OCI-LY7 (cell line): ENCODE data around the gene FGF23. TPM values are rescaled to one million over a fixed set of nuclear protein-coding genes. Genes with fewer than 3 reads are reported as not detected.

Experiments
- BruUV-seq: library from RNA; stranded (reverse); fragments of 400-500 nt; replicated peaks from 2 replicates; lab custom pipeline; 2021; lab: Mats Ljungman, UMichigan
- CTCF ChIA-PET: fragments of 300-600 bp; sonication (Branson Sonifier 250); formaldehyde crosslinking; loops from one replicate; lab custom pipeline; 2022; ENCODE audit warnings: antibody characterized with exemption; ENCODE audit not compliant: unreplicated experiment; lab: Charles Lee
- POLR2A ChIA-PET: fragments of 300-600 bp; sonication (Branson Sonifier 250); formaldehyde crosslinking; loops from one replicate; lab custom pipeline; 2022; ENCODE audit warnings: antibody characterized with exemption; lab: Charles Lee
- DNase-seq: peaks from one replicate; pipeline ENCODE4 v3.0.0-alpha.2; 2015; ENCODE audit warnings: low spot score
- H2AFZ ChIP-seq: fragments of 200-600 bp; sonication (generic), shearing (Covaris generic); 2 replicates; pipeline ENCODE4 v1.6.1; 2014; ENCODE audit warnings: mild to moderate bottlenecking, antibody characterized with exemption, low read length, moderate library complexity
- H3K27ac ChIP-seq: fragments of 200-600 bp; sonication (generic); 2 replicates; pipeline ENCODE4 v1.5.1; 2014; ENCODE audit warnings: mixed run types, low read depth, mild to moderate bottlenecking, moderate library complexity, low read length, inconsistent platforms; ENCODE audit not compliant: poor library complexity, severe bottlenecking
- H3K36me3 ChIP-seq: fragments of 200-600 bp; sonication (generic); 2 replicates; pipeline ENCODE4 v1.6.1; 2014; ENCODE audit warnings: mild to moderate bottlenecking, antibody characterized with exemption, low read length, moderate library complexity, mixed read lengths; ENCODE audit not compliant: insufficient read depth
- H3K4me1 ChIP-seq: fragments of 200-600 bp; sonication (generic); 2 replicates; pipeline ENCODE4 v1.5.1; 2014; ENCODE audit warnings: mild to moderate bottlenecking, low read length; ENCODE audit not compliant: insufficient read depth, poor library complexity, severe bottlenecking
- H3K4me2 ChIP-seq: fragments of 200-600 bp; sonication (generic); 2 replicates; pipeline ENCODE4 v1.6.1; 2014; ENCODE audit warnings: mild to moderate bottlenecking, low read length
- H3K4me3 ChIP-seq: fragments of 200-600 bp; sonication (generic); 2 replicates; pipeline ENCODE4 v1.5.1; 2014; ENCODE audit warnings: mild to moderate bottlenecking, low read depth, low read length; ENCODE audit not compliant: poor library complexity, severe bottlenecking
- H3K79me2 ChIP-seq: fragments of 200-600 bp; sonication (generic); 2 replicates; pipeline ENCODE4 v1.6.1; 2016; ENCODE audit warnings: low read depth, mild to moderate bottlenecking, low read length, moderate library complexity, mixed read lengths; ENCODE audit not compliant: insufficient read depth
- H3K9me2 ChIP-seq: fragments of 200-600 bp; sonication (generic); 2 replicates; pipeline ENCODE4 v1.6.1; 2016; ENCODE audit warnings: mild to moderate bottlenecking, low read length, mixed read lengths; ENCODE audit not compliant: insufficient read depth
- H3K9me3 ChIP-seq: fragments of 200-600 bp; sonication (generic); 2 replicates; pipeline ENCODE4 v1.6.1; 2014; ENCODE audit warnings: mild to moderate bottlenecking, mixed run types, low read length, mixed read lengths
- H4K20me1 ChIP-seq: fragments of 200-600 bp; sonication (generic); 2 replicates; pipeline ENCODE4 v1.6.1; 2014; ENCODE audit warnings: mild to moderate bottlenecking, antibody characterized with exemption, low read length, moderate library complexity, mixed read lengths; ENCODE audit not compliant: insufficient read depth
- CTCF ChIP-seq: fragments of 200-600 bp; sonication (generic); conservative IDR thresholded peaks from 2 replicates; pipeline ENCODE4 v1.5.1; 2014; ENCODE audit warnings: mild to moderate bottlenecking, antibody characterized with exemption, low read length, moderate library complexity, mixed read lengths
- EZH2phosphoT487 ChIP-seq: fragments of 200-600 bp; sonication (generic); IDR thresholded peaks from 2 replicates; pipeline ENCODE4 v1.6.1; 2018; ENCODE audit warnings: low read depth, borderline replicate concordance, mild to moderate bottlenecking, mixed run types, antibody characterized with exemption, low read length, moderate library complexity, mixed read lengths
- intact Hi-C: fragments of 100-400 bp; cut with micrococcal nuclease; formaldehyde crosslinking; loops from one replicate; pipeline ENCODE4 v1.10.0; 2022; ENCODE audit not compliant: unreplicated experiment
- total RNA-seq, 2 experiments: library from RNA; depleted of rRNA in 1 of 2; stranded (reverse); fragments of >200 nt in 1 of 2; shearing (Covaris generic) in 1 of 2; gene quantifications; 2 replicates each; pipeline ENCODE4 v1.2.3, GENCODE V29; 2014 to 2022

The FGF23 gene
- total RNA-seq, 2 experiments from 2014 or later = 0.16 TPM; not detected in 1

GRCh38 chr12:4320497-4320852, 59.0 kb downstream of the FGF23 start:
- TSS peak; percentile 98 for BruUV-seq
- CTCF ChIA-PET = no interaction called here
- no peaks in the 10 kb centered on the region for H3K9me2 ChIP-seq
- peaks cover 13% of the 10 kb centered on the region for H3K36me3 ChIP-seq
- POLR2A ChIA-PET = no interaction called here
- no peak for DNase-seq
- H3K79me2 ChIP-seq = peaks cover 42% of the 10 kb centered on the region; the same call in 1 of the 2 replicates
- TF ChIP-seq CTCF (no peak), EZH2phosphoT487 (no peak)
- intact Hi-C loops = loop anchor here (5.0 kb wide), 2 partner anchors 217 to 448 kb away; partner anchors contain the start of genes PARP11 and RAD51AP1
- no peaks in the 10 kb centered on the region for H4K20me1 ChIP-seq
- H3K4me3 ChIP-seq = peak overlapping the region; percentile 85
- peak overlapping the region; percentile 55 for H3K27ac ChIP-seq
- H2AFZ ChIP-seq = peak overlapping the region; percentile 99
- H3K9me3 ChIP-seq = no peaks in the 10 kb centered on the region
- H3K4me1 ChIP-seq = peaks cover 23% of the 10 kb centered on the region
- peak overlapping the region; percentile 88 for H3K4me2 ChIP-seq

Other genes starting within 250 kb of the FGF23 start
- gene CCND2, start 106.0 kb downstream of the FGF23 start, total RNA-seq (2014; rRNA removed; shearing (Covaris generic)) = not detected in 2 replicates
- not detected in 2 replicates for gene CCND2, start 106.0 kb downstream of the FGF23 start, total RNA-seq (2022)
- gene TIGAR, start 58.5 kb downstream of the FGF23 start, total RNA-seq (2014; rRNA removed; shearing (Covaris generic)) = 8.0 and 15.4 TPM in 2 replicates
- 18.2 and 24.7 TPM in 2 replicates for gene TIGAR, start 58.5 kb downstream of the FGF23 start, total RNA-seq (2022)
- not detected in 2 replicates for gene FGF6, start 66.1 kb upstream of the FGF23 start, total RNA-seq (2014; rRNA removed; shearing (Covaris generic))
- gene FGF6, start 66.1 kb upstream of the FGF23 start, total RNA-seq (2022) = not detected in 2 replicates
- 81.3 and 98.6 TPM in 2 replicates for gene RAD51AP1, start 159.2 kb upstream of the FGF23 start, total RNA-seq (2014; rRNA removed; shearing (Covaris generic))
- gene RAD51AP1, start 159.2 kb upstream of the FGF23 start, total RNA-seq (2022) = 69.2 and 86.0 TPM in 2 replicates
- gene DYRK4, start 182.5 kb upstream of the FGF23 start, total RNA-seq (2014; rRNA removed; shearing (Covaris generic)) = 32.3 and 33.9 TPM in 2 replicates
- gene DYRK4, start 182.5 kb upstream of the FGF23 start, total RNA-seq (2022) = 21.3 and 23.1 TPM in 2 replicates